ENCODE results near the gene USP53. TPM values are rescaled to one million over a fixed set of nuclear protein-coding genes. Genes with fewer than 3 reads are reported as not detected.

USP53 gene
- polyA plus RNA-seq, 1 of the 3 experiments (the other 2 are of a cell fraction), result 8.1 TPM

GRCh38 chr4:119232286-119232685 is 19.8 kb downstream of the USP53 start:
- ChIA-PET CTCF (no interaction called here), POLR2A (no interaction called here)
- peaks cover 25% of the 10 kb centered on the region for H3K79me2 ChIP-seq (ENCODE audit: insufficient read depth)
- H3K36me3 ChIP-seq (replicated peaks in 1 of 2; ENCODE audit: control insufficient read depth in 1 of 2, insufficient read depth in 2 of 2, low read length in 1 of 2), result peaks cover 7 to 9% of the 10 kb centered on the region in 2 experiments
- H3K4me3 ChIP-seq (ENCODE audit: low read depth in 2 of 2, low read length in 1 of 2), result no peak overlapping the region
- H3K9ac ChIP-seq, result no peak overlapping the region
- no peak overlapping the region for H3K4me2 ChIP-seq
- H3K4me1 ChIP-seq (ENCODE audit: control insufficient read depth in 1 of 2, insufficient read depth in 2 of 2, low read depth in 1 of 2, low read length in 1 of 2), result peaks cover 7 to 8% of the 10 kb centered on the region in 2 experiments; a peak in 3 of 4 replicates
- no peak overlapping the region for H3K27ac ChIP-seq (ENCODE audit: low read depth in 2 of 2, low read length in 1 of 2)
- no peaks in the 10 kb centered on the region for H4K20me1 ChIP-seq (ENCODE audit: insufficient read depth)
- peaks cover 6% of the 10 kb centered on the region for H3F3A ChIP-seq (replicated peaks; ENCODE audit: insufficient read depth)
- no peaks in the 10 kb centered on the region for H3K9me3 ChIP-seq
- H3K9me2 ChIP-seq, result no peaks in the 10 kb centered on the region
- H2AFZ ChIP-seq (ENCODE audit: low read depth), result no peak overlapping the region
- no peaks in the 10 kb centered on the region for H3K27me3 ChIP-seq (ENCODE audit: insufficient read depth)
- TF ChIP-seq FOXM1 (IDR thresholded peaks at IDR 0.05; ENCODE audit: low read depth), result no peak
- no peak for TF ChIP-seq SMC3 (IDR thresholded peaks at IDR 0.05; ENCODE audit: low read depth, low read length)
- TF ChIP-seq USF2 (IDR thresholded peaks at IDR 0.05; ENCODE audit: borderline replicate concordance, low read depth, low read length), result no peak
- TF ChIP-seq EZH2phosphoT487 (IDR thresholded peaks at IDR 0.05; ENCODE audit: borderline replicate concordance, low read depth), result no peak
- TF ChIP-seq IRF3 (IDR thresholded peaks at IDR 0.05; ENCODE audit: low read depth, low read length), result no peak
- no peak for TF ChIP-seq EP300 (IDR thresholded peaks at IDR 0.05; ENCODE audit: borderline replicate concordance in 1 of 2, low read depth in 1 of 2, low read length in 1 of 2)
- no peak for TF ChIP-seq SIN3A (IDR thresholded peaks at IDR 0.05; ENCODE audit: borderline replicate concordance, low read depth, low read length)
- 94% methylated on average over 1 of the region's 1 CpG for WGBS (ENCODE audit: low lambda C conversion rate)
- no peak for DNase-seq

GRCh38 chr4:119233191-119233590 is 20.7 kb downstream of the USP53 start:
- Histone ChIP-seq H4K20me1 (ENCODE audit: insufficient read depth) (no peaks in the 10 kb centered on the region), H3K9me2 (no peaks in the 10 kb centered on the region), H3K27ac (ENCODE audit: low read depth in 2 of 2, low read length in 1 of 2) (no peak overlapping the region), H3K36me3 (replicated peaks in 1 of 2; ENCODE audit: control insufficient read depth in 1 of 2, insufficient read depth in 2 of 2, low read length in 1 of 2) (peaks cover 7 to 9% of the 10 kb centered on the region in 2 experiments), H3K4me1 (ENCODE audit: control insufficient read depth in 1 of 2, insufficient read depth in 2 of 2, low read depth in 1 of 2, low read length in 1 of 2) (peaks cover 7 to 8% of the 10 kb centered on the region in 2 experiments; a peak in 3 of 4 replicates), H3K27me3 (ENCODE audit: insufficient read depth) (no peaks in the 10 kb centered on the region), H3K4me3 (ENCODE audit: low read depth in 2 of 2, low read length in 1 of 2) (no peak overlapping the region), H3K9me3 (no peaks in the 10 kb centered on the region), H3K4me2 (peak overlapping the region; percentile 10; the same call in 1 of the 2 replicates), H3K9ac (no peak overlapping the region), H2AFZ (ENCODE audit: low read depth) (no peak overlapping the region), H3K79me2 (ENCODE audit: insufficient read depth) (peaks cover 19% of the 10 kb centered on the region), H3F3A (replicated peaks; ENCODE audit: insufficient read depth) (peaks cover 6% of the 10 kb centered on the region)
- ChIA-PET POLR2A (no interaction called here), CTCF (no interaction called here)
- no peak for DNase-seq
- no peak for TF ChIP-seq POLR2AphosphoS5 (IDR thresholded peaks at IDR 0.05; ENCODE audit: low read depth, low read length)
- TF ChIP-seq MEF2A (IDR thresholded peaks at IDR 0.05; ENCODE audit: borderline replicate concordance, low read depth), result no peak
- no peak for TF ChIP-seq ZBTB33 (IDR thresholded peaks at IDR 0.05; ENCODE audit: borderline replicate concordance, low read depth)

Data from SK-N-SH (cell line).